Lung (tissue), 4 donors: ENCODE data around the gene ABCB4. TPM values are rescaled to one million over a fixed set of nuclear protein-coding genes. Genes with fewer than 3 reads are reported as not detected.

Source experiments
- polyA plus RNA-seq, 2 donors: library from polyadenylated mRNA; stranded (reverse); fragments of 200-250 nt; gene quantifications; one replicate each; pipeline ENCODE4 v1.2.1, GENCODE V29; 2013
- total RNA-seq, 2 donors: library from RNA; depleted of rRNA in 1 of 2; stranded (reverse); fragments of >200 nt in 1 of 2; gene quantifications; one replicate each; pipeline ENCODE4 v1.2.1, GENCODE V29; 2014 to 2021
- donor health status: Bipolar disorder and iron deficiency.
- donor health status: healthy.
- donor health status: DM: yes; HTN: yes; CAD: no.

ABCB4 gene
- total and polyA plus RNA-seq, 4 donors = 0.08 to 0.68 (median 0.33) TPM

Other genes starting within 250 kb of the ABCB4 start
- 10 to 100 TPM; 12.4 to 18.7 TPM for gene CROT, start 130.0 kb downstream of the ABCB4 start, total RNA-seq
- 1 to 10 TPM; 5.3 to 6.4 TPM for gene CROT, start 130.0 kb downstream of the ABCB4 start, polyA plus RNA-seq
- 1 to 10 TPM; 3.2 to 4.9 TPM for gene ABCB1, start 125.2 kb upstream of the ABCB4 start, total RNA-seq
- gene ABCB1, start 125.2 kb upstream of the ABCB4 start, polyA plus RNA-seq = 1 to 10 TPM; 1.5 to 2.0 TPM
- 1 to 10 TPM in 1 of 2 donors, under 1 TPM in 1; 0.34 to 1.5 TPM for gene RUNDC3B, start 152.7 kb upstream of the ABCB4 start, total RNA-seq
- under 1 TPM; 0.11 to 0.14 TPM for gene RUNDC3B, start 152.7 kb upstream of the ABCB4 start, polyA plus RNA-seq